ENCODE results near the gene FGGY. TPM values are rescaled to one million over a fixed set of nuclear protein-coding genes. Genes with fewer than 3 reads are reported as not detected.
"Not testable (repeated sequence)": the region's sequence is repeated elsewhere in the genome, so short reads cannot be mapped to it uniquely, and the experiment has no call there.

FGGY gene
- total RNA-seq, 1 experiment from 2014 or later, result 16.2 TPM

GRCh38 chr1:59350521-59350920 lies 53.6 kb downstream of the FGGY start:
- no peak for DNase-seq (ENCODE audit: low read depth)

- DNase-seq (ENCODE audit: low read depth), result no peak
Observed at GRCh38 chr1:59352065-59352464, 55.2 kb downstream of the FGGY start.

DNA sequence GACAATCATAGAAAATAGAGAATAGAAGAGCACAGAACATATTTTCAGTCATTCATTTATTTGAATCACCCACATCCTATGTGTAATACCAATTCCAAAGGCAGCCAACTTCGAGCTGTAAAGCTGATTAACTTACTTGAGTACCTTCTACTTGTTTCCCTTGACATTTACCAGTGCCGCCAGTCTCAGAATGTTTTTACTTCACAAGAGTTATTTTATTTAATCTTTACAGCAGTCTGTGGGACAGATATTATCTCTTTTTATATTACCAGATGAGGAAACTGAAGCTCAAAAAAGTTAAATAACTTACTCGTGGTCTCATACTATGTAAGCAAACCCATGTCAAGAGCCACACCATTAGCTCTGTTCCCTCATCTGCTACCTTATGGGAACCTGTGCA lies 56.6 kb downstream of the FGGY start:
- DNase-seq (ENCODE audit: low read depth), result no peak

GRCh38 chr1:59354239-59354638 lies 57.3 kb downstream of the FGGY start:
- not testable (repeated sequence) for DNase-seq (ENCODE audit: low read depth)

- DNase-seq (ENCODE audit: low read depth), result no peak
Observed at GRCh38 chr1:59354709-59355337, 57.9 kb downstream of the FGGY start.

DNA sequence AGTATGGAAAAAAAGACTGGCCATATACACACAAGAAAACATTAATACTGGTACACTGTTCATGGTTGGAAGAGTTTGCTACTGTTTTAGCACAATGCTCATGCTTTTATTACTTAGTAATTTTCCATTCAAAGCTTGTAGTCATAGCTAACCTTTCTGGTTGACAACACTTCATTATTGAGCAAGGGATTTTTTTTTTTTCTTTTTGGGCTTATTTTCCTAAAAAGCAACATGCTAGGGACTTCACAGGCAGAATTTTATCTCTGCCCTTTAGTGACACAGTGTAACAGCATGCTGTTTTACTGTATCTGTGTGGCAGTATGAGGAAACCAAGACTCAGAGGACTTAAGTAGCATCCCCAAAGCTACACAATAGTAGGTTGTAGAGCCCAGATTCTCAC lies 58.5 kb downstream of the FGGY start:
- DNase-seq (ENCODE audit: low read depth), result no peak

DNA sequence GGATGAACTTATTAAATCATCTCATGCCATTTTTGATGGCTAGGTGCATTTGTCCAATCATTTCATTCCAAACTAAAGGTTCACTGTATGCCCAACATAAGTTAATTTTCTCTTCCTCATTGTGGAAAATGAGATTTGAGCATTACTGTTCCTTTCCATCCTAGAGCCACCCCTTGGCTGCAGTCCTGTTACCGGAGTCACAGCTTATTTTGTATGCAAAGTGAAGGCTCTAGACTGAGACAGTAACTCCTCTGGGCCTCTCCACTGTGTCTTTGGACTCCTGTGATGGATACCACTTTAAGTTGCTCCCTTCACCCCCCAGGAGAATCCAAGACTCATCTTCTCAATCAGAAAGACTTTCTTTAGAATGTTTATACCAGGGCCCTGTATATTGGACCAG lies 59.7 kb downstream of the FGGY start:
- no peak for DNase-seq (ENCODE audit: low read depth)

DNA sequence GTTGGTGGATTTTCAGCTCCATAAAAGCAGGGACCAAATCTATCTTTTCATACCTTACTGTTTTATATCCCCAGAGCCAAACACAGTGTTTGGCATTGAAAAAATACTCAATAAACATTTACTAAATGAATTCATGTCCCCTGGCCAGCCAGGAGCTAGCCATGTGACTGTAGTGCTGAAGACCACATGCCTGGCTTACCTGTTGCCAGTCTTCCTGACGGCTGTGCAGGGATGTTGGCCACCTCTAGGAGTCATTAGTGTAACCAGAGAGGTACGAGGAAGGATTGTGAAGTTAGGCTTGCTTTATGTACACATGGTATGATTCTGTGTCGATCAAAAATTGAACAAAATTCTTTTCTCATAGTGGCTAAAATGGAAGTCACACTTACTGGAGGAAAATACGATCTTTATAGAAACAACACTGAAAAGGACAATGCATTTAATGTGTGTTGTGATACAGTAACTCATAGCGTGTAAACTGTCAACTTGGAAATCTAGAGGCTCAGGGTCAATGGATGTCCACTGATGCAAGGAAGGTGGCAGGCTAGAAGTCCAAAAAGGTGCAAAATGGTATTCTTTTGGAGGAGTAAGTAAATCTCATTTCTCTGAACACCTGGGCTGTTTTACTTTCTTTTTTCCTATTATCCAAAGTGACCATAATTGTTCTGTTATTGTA lies 60.9 kb downstream of the FGGY start:
- no peak for DNase-seq (ENCODE audit: low read depth)

DNA sequence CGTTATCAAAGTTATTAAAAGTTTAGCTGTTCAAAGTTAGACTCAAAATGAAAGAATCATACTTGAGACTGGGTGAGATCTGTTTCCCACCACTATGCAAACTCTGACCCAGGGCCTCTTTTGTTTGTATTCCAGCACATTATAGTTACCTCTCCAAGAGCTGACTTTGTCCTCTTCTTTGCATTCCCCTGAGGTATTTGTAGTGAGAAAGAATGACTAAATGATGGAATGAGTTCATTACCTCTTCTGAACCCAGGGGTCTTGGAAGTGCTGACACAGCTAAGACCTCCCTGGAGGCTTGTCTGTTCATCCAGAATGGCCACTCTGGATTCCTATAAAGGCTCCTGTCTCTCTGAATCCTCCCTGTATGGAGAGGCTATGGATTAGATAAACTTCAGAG lies 62.4 kb downstream of the FGGY start:
- no peak for DNase-seq (ENCODE audit: low read depth)

DNA sequence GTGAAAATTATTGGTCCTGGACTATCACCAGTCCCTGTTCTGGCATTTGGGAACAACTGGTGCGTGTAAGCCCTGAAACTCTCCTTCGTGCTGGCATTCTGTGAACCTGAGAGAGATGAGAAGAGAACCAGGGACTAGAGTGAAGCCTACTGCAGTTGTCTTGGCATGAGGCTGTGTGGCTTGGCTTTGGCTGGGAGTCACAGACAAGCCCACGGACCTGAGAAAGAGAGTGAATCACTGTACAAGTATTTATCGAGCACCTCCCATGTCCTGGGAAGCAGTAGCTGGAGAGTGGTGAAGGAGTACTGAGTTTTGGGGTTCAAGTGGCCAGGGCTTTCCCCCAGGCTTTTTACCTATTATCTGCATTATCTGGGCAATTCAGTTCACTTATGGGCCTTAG lies 63.3 kb downstream of the FGGY start:
- DNase-seq (ENCODE audit: low read depth), result peak; percentile 89

DNA sequence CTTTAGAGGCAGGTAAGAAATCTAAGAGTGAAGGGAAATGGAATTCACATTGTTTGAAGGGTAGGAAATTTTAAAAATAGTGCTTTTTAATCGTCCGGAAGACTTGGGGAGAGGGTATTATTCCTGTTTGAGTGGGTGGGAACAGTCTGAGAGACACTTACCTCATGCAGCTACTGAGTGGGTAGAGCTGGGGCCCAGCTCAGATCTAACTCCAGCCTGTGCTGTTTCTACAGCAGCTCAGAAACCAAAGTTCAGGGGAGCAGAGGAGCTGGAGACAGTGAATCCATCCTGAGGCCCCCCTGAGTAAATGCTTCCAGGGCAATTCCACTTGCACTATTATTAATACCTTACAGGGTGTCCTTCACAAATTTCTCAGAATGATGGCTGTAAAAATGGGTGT lies 63.8 kb downstream of the FGGY start:
- DNase-seq (ENCODE audit: low read depth), result no peak

DNA sequence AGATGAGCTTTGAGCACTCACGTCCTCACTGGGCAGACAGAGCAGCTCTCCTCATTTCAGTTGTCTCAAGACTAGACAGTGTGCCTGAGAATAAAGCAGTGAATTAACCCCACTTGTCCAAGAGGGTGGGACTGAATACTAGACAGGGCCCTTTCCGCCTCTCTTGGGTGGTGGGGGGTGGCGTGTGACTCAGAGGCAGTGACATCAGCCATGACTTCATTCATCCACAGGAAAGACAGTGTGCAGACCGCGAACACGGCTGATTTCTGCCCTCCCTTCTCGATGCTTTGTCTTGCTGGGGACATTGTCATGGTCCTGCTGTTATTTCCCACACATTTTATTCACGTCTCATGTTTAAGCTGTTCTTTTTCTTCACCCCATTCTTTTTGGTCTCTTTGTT lies 64.9 kb downstream of the FGGY start:
- DNase-seq (ENCODE audit: low read depth), result no peak

DNA sequence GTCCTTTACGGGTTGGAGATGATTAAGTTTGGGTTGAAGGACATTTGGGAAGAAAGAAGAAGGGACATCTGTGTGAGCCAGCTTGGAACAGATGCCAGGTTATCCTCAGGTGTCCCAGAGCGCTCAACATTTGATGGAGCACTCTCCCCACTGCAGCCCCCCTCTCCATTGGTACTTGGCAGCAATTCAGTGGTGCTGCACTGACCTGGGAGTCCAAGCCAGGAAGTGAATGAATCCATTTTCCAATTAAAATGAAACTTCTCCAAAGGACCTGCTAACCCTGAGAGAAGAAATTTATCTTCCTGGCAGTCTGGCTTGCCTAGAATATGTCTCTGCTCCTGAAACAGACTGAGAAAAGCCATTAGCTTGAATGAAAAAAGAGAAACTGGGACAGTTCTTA lies 67.1 kb downstream of the FGGY start:
- DNase-seq (ENCODE audit: low read depth), result no peak

DNA sequence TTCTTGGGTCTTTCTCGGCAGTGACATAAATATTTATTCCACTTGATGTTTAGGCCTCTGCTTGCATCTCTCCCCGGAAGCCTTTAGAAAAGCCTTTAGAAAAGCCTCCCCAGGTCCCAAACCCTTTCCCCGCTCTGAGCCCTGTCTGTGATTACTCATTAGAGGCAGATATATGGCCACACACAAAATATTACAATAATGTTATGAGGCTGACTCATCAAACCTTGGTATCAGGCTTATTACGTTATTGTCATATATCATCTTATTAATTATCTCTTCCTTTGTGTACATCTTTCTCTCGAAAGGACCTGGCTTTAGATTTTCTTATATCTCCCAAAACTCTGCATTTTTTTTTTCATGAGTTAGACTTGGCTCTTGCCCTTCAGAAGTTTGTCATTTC lies 69.5 kb downstream of the FGGY start:
- DNase-seq (ENCODE audit: low read depth), result peak; percentile 60

GRCh38 chr1:59367301-59368007 lies 70.6 kb downstream of the FGGY start:
- peak; percentile 96 for DNase-seq (ENCODE audit: low read depth)

- DNase-seq (ENCODE audit: low read depth), result peak; percentile 48
Observed at GRCh38 chr1:59368008-59368670, 71.2 kb downstream of the FGGY start.

DNA sequence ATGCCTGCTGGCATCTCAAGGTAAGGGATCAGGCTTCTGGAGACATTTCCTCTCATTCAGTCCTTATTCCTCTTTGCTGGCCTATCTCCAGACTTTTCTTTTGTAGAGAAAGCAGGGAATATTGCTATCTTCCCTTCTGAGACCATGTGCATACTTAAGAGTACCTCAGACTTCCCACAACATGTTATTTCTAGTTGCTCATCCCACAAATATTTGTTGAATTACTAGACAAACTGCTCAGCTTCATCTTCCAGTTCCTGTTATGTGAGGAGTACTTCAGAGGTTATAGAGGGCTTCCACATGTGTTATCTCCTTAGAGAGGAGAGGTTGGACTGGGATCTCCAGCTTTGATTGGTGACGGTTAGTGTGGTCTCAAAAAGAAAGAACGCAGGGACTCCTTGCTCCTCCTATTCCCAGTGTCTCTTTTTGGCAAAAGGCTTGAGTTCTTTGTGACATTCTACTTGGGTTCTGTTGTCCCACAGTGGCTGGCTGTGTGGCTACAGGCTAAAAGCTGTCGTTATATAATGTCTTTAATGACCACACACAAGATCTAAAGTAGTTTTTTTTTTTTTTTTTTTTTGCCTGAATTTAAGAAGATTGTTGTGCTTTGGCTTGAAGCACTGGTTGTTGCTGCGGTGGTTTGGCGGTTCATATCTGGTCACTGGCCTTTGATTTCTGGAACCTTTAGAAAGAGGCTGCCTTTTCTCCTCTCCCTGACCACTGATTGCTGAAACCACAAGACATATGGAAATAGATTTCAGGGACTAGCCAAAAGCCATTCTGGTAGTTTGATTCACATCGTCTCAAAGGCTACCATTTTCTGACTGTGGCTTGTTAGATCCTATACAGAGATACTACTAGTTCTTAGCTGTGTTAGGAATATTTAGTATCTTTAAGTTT lies 78.7 kb downstream of the FGGY start:
- DNase-seq (ENCODE audit: low read depth), result peak; percentile 100

DNA sequence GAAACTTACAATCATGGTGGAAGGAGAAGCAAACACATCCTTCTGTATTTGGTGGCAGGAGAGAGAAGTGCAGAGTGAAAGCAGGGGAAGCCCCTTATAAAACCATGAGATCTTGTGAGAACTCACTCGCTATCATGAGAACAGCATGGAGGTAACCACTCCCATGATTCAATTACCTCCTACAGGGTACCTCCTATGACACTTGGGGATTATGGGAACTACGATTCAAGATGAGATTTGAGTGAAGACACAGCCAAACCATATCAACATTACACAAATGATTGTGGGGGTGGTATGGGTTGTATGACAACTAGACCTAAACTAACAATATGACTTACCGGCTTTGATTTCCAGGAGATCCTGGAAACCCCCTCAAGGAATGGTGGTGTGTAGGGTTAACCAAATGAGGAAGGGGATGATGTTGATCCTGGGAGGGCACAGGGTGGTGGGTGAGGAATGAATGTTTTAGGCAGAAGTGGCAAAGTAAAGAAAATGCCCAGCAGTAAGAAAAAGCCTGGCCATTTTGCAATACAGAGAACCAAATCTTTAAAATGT lies 80.5 kb downstream of the FGGY start:
- DNase-seq (ENCODE audit: low read depth), result no peak

DNA sequence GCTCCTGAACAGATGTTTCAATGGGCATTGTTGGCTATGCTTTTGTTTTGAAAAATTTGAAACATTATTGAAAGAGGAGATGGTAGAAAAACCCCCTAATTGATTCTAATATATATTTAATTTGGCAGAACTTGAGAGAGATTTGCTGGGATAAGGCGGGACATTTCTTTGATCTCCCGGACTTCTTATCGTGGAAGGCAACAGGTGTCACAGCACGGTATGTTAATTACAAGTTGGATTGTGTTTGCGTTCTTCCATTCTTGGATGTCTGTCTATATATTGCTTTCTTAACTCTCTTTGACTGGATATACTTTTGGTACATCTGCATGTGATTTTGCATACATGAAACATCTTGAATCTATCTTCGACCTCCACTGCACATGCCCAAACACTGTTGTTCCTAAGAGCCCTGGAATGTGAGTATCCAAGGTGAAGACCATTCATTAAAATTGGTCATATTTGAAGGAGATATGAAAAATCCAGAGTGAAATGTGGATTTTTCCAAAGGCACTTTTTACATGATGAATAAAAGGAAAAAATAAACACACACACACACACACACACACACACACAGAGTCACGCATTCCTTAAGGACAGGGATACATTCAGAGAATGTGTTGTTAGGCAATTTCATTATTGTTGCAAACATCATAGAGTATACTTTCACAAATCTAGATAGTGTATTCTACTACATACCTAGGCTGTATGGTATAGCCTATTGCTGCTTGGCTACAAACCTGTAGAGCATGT lies 81.9 kb downstream of the FGGY start:
- no peak for DNase-seq (ENCODE audit: low read depth)

- DNase-seq (ENCODE audit: low read depth), result no peak
Observed at GRCh38 chr1:59379371-59379728, 82.5 kb downstream of the FGGY start.
